GM18858 (cell line): Measurements from ENCODE around the gene CAMK4.
"Not testable (repeated sequence)": the region's sequence is repeated elsewhere in the genome, so short reads cannot be mapped to it uniquely, and the experiment has no call there.

Source experiments
- ATAC-seq: cut with Tn5 transposase; IDR thresholded peaks from one replicate; pipeline ENCODE4 v1.9.1; 2021; ENCODE audit not compliant: unreplicated experiment

CAMK4 gene

DNA sequence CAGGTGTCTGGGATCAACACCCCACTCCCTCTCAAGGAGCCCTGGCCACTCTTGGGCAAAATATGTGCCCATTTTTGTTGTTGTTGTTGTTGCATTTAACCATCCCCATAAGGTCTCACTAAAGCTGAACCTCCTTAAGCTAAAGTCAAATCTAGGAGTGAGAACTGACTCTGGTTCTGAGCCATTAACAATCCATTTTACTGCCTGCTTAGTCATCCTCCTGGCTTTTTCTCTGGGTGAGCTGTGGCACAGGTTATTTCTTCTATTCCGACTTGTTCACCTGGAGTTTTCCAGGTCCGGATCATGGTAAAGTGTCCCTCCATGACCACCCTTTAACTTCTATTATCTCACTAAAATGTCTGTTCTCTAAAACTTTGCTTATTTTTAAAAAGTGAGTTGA is 85.2 kb downstream of the CAMK4 start:
- no peak for ATAC-seq

DNA sequence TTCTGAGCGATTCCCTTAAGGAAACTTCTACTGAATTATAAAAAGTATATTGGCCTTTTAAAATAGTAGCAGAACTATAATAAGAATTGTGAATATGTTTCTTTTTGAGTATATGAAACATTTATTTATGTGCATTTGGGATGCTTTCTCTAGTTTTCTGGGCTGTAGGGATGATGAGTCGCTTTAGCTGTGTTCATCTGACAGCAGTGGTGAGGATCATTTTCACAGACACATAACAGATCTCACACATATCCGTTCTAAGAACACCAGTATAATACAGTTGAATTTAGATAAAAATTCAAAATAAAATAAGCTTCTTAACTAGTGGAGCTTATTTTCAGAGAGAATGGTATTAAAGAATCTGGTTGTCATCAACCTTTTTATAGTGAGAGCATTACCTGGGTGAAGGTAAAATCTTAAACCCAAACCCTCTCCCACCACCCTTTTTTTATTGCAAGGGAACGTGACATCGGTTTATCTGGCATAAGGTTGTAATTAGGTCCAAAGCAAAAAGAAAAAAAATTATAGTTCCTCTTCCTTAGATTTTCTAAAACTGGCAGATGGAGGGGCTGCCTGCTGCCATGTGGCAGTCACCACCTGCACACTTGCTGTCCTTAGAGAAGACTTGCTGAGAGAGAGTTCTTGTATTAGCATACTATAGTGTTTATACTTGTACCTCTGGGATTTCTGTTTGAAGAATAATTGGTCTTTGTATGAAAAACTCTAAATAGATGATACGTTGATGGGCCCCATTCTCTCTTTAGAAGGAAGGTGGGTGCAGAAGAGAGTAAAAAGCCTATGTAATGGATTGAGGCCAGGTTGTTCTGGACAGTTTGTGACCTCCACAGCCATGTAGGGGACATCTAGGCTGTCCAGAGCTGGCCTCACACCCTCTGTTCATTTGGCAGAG is 86.8 kb downstream of the CAMK4 start:
- no peak for ATAC-seq

DNA sequence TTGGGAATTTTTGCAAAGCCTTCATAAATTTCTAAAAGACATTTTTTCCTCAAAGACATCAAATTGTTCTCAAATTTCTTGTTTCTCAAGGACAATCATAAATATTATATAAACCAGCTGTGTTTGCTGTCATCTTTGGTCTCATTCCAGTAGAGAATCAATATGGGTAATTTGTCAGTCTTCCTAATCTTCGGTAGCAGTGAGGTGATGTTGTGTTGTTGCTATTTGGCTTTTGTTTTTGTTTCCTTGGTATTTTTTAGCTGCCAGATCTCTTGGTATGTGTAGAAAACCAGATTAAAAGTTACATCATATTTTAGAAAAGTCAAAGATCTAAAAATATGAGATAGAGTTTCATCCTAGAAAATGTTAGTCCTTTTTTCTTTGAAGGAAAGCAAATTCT is 87.5 kb downstream of the CAMK4 start:
- no peak for ATAC-seq

DNA sequence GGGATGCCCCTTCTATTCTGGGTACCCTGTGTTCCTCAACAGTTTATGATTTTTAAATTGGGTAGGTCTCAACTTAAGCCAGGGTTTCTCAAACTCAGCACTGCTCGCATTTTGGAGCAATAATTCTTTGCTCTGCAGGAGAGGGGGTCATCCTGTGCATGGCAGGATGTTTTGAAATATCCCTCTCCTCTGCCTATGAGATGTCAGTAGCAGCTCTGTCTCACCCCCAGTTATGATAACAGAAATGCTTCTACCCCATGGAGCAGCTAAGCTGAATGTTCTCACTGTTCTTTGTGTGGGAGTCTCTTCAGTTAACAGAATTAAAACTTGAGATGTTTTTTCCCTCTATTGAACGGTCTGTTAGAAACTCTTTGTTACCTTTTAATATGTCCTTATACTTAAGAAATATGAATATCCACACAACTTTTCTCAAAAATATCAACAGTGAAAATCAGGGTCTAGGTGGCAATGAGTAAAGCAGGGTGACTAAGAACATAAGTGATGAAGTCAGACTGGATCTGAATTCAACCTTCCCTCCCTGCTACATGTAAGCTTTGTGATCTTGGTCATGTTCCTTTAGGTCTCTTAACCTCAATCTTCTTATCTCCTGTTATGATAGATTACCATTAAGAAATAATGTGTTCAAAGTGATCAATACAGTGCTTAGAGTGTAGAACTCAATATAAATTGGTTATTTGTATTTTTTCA is 89.0 kb downstream of the CAMK4 start:
- peak; percentile 55 for ATAC-seq

DNA sequence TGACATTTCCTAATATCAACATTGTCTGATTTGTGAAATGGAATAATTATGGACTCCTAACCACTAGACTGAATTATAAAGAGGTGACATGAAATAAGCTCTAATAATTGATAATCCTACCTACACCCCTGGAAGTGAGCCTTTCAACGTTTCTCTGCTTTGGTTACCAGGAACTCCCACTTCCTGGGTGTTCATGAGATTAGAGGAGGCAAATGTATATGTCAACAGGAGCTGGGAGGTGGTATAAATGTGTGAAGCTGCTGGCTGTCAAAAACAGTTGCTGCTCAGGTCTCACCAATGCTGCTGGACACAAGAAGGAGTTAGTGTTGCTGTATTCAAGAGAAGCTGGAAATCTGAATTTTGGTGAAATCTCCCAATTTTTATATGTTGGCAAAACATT is 96.8 kb downstream of the CAMK4 start:
- no peak for ATAC-seq

DNA sequence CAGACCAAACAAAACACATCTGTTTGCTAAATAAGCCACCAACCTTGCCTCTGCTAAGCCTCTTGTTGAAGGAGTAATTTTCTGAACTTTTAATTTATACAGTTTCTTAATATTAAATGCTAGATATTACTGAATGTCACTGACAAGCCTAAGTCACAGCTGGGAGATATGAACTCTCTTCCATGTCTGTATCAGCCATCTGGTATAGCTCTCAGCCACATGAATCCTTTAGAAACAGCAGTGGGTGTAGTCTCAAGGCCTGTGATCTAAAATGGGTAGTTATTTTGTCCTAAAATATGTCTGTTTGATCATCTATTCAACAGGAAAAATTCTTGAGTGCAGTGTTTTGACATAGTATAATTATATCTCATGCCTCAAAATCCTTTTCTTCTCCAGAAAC is 97.2 kb downstream of the CAMK4 start:
- ATAC-seq = no peak

DNA sequence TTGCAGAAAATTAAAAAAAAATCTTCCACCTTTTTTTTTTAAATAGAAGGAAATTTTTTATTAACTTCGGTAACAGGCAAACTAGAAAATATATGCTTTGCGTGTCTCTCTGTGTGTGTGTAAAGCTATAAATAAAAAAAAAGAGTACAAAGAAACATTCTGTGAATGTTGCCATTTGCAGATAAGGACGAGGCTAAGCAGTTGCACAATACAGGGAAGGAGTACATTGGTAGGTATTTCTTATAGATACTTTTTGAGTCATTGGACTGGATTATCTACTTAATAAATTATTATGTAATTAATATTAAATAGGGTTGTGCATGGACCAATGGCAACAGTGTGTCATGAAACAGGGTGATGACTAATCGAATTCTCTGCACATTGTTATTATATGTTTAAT is 102.4 kb downstream of the CAMK4 start:
- no peak for ATAC-seq

DNA sequence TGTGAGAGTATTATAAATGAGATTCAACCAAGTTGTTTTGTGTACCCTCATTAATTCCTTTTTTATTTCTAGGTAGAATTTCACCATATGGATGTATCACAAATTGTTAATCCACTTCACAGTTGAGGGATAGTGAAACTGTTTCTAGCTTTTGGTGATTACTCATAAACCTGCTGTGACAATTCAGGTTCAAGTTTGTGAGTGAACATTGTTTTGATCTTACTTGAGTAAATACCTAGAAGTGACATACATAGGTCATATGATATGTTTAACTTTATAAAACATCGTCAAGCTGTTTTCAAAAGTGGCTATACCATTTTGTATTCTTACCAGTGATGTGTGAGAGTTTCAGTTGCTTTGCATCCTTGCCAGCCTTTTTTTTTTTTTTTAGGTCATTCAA is 112.9 kb downstream of the CAMK4 start:
- ATAC-seq = no peak

DNA sequence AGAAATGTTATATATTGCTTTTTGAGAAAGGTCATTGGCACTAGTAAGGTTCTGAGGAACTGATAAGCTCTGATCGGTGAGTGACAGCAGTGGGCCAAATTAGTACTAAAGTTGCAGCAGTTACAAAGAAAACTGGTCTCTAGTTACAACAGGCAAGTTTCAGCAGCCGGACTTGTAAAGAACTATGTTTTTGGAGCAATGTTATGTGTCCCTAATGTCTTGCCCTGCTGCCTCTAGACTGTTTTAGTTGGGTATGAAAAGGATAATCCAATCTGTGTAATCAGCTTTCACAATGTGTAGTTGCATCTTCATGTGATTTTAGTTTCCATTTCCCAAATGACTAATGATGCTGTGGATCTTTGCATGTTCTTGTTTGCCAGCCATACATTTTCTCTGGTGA is 113.5 kb downstream of the CAMK4 start:
- peak; percentile 68 for ATAC-seq

DNA sequence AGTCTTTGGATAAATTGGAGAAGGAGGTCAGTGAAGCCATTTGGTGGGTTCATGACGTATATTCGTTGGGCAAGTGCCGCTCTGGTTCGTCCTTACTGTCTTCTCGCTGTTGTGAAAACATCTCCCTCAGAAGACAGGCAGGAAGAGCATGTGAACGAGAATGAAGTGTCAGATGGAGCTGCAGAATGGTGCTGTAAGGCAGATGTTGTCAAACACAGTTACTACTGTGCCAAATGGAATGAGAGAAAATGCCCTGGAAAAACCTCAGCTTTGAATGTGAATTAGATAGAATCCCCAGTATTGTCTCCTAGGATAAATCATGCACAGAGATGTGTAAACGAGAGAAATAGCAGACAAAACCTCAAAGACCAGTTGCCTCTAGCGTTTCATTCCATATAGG is 121.5 kb downstream of the CAMK4 start:
- no peak for ATAC-seq

DNA sequence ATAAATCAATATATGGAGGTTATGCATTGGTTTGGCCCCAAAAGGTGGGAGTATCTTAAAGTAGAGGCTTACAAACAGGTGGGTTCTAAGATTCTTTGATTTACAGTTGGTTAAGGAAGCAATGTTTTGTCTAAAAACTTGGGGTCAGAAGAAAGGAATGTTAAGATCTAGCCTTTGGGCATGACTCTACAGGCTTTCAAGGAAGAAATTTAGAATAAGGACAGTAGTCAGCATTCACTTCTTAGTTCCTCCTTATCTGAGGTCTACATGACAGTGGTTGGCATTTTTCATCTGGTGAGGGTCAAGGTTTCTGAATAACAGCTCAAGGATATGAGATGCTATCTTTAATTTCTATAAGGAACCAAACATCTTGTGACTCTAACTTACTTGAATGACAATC is 122.8 kb downstream of the CAMK4 start:
- ATAC-seq = no peak

DNA sequence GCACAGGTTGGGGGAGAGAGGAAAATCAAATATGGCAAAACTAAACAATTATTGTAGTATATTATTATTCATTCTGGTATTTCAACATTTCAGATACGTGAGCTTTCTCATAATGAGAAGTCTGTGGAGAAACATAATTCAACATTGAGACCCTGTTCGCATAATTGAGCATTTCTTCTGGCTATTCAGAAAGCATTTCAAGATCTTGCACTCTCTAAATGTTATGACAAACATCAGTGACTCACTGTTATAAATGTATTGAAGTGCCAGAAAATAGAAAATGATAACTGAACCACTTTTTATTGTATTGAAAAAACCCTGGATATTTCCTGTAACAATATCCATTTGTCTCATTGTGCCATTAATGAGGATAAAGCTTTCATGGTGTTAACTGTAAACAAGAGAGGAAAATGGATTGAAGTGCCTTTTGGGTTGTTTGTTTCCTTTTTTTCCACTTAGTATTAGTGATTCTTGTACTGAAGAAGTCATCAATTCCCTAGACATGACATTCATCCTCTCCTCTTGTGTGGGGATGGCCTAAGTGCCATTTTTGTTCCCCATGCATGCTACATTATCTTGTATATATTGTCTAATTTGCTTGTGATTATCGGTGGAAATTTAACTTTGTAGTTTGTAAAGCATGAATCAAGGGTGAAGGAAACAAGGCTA is 124.6 kb downstream of the CAMK4 start:
- ATAC-seq = no peak

DNA sequence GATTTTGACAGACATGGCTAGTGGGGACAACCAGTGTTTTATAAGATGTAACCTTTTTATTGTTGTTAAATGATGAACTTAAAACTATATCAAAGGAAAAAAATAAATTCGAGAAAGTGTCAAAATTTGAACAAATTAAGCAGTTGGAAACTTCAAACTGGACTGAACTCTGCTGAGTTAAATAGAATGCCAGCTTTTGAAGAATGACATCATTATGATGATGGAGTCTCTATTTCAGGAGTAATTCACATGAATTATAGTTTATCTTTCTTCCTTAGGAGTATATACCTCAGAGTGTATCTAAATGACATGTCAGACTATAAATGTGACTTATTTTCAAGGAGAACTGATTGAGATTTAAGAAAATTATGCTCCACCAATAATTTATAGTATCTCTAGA is 125.2 kb downstream of the CAMK4 start:
- ATAC-seq = no peak

DNA sequence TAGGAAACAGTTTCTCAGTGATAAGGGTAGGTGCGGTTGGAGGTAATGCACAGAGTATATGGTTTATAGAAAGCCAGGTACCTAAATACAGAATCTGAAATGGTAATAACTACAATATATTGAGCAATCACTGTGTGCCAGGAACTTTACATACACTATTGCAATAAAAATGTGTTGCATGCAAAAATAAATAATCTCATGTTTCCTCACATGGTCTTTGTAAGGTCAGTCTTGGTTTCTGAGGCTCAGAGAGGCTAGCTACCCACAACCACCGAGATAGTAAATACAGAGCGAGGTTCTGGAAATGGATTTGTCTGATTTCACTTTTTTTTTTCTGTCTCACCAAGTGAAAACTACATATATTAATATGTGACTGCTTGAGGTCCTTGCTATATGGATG is 128.9 kb downstream of the CAMK4 start:
- ATAC-seq = no peak

DNA sequence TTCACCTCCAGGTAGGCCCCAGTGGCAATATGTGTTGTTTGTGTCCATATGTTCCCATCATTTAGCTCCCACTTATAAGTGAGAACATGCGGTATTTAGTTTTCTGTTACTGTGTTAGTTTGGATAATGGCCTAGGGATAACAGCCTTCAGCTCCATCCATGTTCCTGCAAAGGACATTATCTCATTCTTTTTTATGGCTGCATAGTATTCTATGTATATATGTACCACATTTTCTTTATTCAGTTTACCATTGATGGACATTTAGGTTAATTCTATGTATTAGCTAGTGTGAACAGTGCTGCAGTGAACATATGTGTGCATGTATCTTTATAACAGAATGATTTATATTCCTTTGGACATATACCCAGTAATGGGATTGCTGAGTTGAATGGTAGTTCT is 134.5 kb downstream of the CAMK4 start:
- ATAC-seq = not testable (repeated sequence)

DNA sequence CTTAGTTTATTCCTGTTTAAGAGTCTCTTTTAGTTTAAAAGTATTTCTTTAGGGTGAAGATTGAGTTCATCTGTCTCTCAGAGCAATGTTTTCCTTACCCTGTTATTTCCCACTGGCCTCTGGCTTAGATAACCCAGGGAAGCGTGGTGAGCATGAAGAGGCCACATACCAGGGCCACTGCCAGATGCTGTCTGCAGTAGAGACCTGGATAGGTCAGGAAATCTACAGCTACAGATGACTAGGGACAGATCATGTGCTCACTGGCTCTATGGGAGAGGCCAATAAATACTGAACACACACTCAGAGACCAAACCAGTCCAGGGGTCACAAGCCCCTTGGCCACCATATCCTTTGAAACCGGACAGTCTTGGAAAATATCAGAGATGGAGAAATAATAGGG is 136.0 kb downstream of the CAMK4 start:
- ATAC-seq = no peak

DNA sequence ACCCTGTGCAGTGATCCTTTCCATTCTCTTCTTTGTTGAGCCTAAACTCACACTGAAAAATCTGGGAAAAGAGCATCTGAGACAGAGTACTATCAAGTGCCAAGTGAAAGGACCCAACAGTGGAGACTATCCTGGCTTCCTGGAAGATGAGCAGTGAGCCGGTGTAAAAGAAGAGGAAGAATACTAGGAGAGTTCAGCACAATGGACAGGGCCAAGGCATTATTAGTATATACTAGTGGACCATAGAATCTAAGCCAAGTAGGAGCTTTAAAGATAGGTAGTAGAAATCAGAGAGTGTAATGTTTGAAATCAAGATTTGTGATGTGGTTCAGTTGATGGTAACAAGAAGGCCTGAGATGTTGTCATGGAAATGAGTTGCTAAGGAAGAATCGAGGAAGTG is 140.8 kb downstream of the CAMK4 start:
- no peak for ATAC-seq

DNA sequence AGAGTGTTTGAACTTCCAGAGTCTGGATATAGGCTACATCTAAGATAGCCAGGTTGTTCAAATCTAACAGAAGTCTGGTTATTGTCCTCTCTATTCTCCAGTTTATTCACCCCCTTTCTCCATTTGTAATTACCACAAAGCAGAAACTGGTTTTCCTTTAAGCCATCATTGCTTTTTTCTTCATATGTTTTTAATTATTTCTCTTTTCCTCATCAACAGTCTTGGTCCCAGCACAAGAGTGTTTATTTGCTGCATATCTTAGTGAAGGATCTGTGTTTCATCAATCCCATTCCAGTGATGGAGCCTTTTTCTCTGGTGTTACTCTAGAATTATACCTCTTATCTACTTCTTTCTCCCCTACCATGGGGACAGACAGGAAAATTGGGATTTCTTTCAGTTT is 142.2 kb downstream of the CAMK4 start:
- no peak for ATAC-seq

DNA sequence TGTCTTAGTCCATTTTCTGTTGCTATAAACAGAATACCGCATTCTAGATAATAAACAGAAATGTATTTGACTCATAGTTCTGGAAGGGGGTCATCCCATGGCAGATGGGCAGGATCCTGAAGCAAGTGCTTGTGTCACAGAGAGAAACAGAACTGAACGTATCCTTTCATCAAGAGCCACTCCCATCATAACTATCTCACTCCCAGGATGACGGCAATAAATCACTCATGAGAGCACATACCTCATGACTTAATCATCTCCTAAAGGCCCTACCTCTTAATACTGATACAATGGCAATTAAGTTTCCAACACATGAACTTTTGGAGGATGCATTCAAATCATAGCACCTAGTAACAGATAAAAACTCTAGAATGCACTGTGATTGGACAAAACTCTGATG is 142.9 kb downstream of the CAMK4 start:
- no peak for ATAC-seq

DNA sequence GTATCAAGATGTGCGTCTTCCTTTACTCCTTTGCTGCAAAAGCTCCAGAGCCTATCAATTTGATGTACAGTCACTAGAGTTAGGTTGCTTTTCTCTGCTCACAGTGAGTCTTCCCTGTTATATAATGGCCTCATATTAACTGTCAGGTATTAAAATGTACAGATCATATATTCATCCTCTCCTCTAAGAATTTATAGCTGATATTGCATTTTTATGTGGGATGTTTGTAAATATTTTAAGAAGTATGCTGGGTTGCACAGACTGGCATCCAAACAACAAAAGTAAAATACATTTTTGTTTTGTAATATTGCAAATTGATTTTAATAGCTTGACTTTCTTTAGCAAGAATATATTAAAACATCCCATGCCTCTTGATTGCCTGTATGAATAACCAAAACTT is 148.6 kb downstream of the CAMK4 start:
- ATAC-seq = no peak

DNA sequence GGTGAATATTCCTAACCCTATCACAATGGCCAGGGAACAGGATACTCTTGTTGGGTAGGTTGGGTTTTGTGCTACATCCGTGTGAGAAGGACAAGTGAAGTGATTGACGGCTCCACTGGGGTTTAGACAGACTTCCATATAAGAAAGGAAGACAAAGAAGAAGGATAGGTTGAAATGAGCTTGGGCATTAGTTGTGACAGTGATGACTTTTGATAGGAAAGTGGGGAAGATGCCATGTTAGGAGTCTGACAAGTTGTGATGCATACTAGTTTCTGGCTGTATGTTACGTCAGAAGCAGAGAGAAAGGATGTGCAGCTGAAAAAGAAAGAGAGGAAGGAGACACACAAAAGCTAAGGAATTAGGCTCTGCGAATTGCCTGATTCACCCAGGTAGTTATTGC is 150.2 kb downstream of the CAMK4 start:
- ATAC-seq = no peak

DNA sequence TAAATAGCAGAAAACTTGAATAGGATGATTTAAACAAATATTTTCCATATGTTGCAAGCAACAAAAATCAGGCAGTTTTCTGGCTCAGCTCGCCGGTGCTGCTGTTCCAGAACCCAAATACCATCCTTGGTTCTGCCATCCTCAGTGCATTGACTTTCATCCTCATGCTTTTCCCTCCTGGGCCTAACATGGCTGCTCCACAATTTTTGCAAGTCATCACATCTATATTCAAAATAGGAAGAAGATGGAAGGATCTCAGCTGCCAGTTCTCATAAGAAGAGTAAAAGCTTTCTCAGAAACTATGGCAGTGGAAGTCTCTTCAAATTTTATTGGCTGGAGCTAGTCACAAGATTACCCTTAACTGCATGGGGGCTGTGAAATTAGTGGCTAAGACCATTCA is 151.5 kb downstream of the CAMK4 start:
- ATAC-seq = no peak
